Kidney epithelial cell (primary cell): ENCODE measurements around the gene MAPRE2. TPM values are rescaled to one million over a fixed set of nuclear protein-coding genes. Genes with fewer than 3 reads are reported as not detected.

Source experiments
- DNase-seq: peaks from one replicate; pipeline ENCODE4 v3.0.0-alpha.2; 2010; ENCODE audit warnings: low read depth
- H3K27me3 ChIP-seq: 2 replicates; pipeline ENCODE4 v1.6.0; 2011; ENCODE audit warnings: low read length; ENCODE audit not compliant: control insufficient read depth, insufficient read depth
- H3K36me3 ChIP-seq: 2 replicates; pipeline ENCODE4 v1.5.1; 2011; ENCODE audit warnings: low read length; ENCODE audit not compliant: control insufficient read depth, insufficient read depth
- H3K4me3 ChIP-seq: 2 replicates; pipeline ENCODE4 v1.5.1; 2011; ENCODE audit warnings: low read depth, mild to moderate bottlenecking, control low read depth, low read length
- CTCF ChIP-seq: IDR thresholded peaks from 2 replicates; pipeline ENCODE4 v1.5.1; 2011; ENCODE audit warnings: mild to moderate bottlenecking, moderate library complexity, low read length, control low read depth, inconsistent platforms; ENCODE audit not compliant: insufficient read depth, poor library complexity, severe bottlenecking
- total RNA-seq: library from RNA; depleted of rRNA; stranded (reverse); fragments of >200 nt; gene quantifications from 2 replicates; pipeline ENCODE4 v1.2.3, GENCODE V29; 2015

The MAPRE2 gene
- total RNA-seq, 1 donor from 2014 or later: 16.2 TPM

GRCh38 chr18:35137632-35138031, 96.4 kb downstream of the MAPRE2 start:
- DNase-seq: no peak
- Histone ChIP-seq H3K27me3 (no peaks in the 10 kb centered on the region), H3K4me3 (no peak overlapping the region), H3K36me3 (no peaks in the 10 kb centered on the region)
- no peak for TF ChIP-seq CTCF

GRCh38 chr18:35138773-35139172, 97.6 kb downstream of the MAPRE2 start:
- DNase-seq: no peak
- TF ChIP-seq CTCF: no peak
- Histone ChIP-seq H3K27me3 (no peaks in the 10 kb centered on the region), H3K4me3 (no peak overlapping the region), H3K36me3 (no peaks in the 10 kb centered on the region)

GRCh38 chr18:35139517-35139916, 98.3 kb downstream of the MAPRE2 start:
- no peaks in the 10 kb centered on the region for H3K27me3 ChIP-seq
- H3K36me3 ChIP-seq: no peaks in the 10 kb centered on the region
- no peak for DNase-seq
- no peak for TF ChIP-seq CTCF
- no peak overlapping the region for H3K4me3 ChIP-seq

GRCh38 chr18:35141077-35141476, 99.9 kb downstream of the MAPRE2 start:
- DNase-seq: no peak
- TF ChIP-seq CTCF: no peak

GRCh38 chr18:35141567-35142274, 100.5 kb downstream of the MAPRE2 start:
- Histone ChIP-seq H3K27me3 (no peaks in the 10 kb centered on the region), H3K4me3 (no peak overlapping the region), H3K36me3 (no peaks in the 10 kb centered on the region)
- no peak for DNase-seq
- TF ChIP-seq CTCF: no peak

More at GRCh38 chr18:35141077-35141476, 99.9 kb downstream of the MAPRE2 start:
- Histone ChIP-seq H3K36me3 (no peaks in the 10 kb centered on the region), H3K4me3 (no peak overlapping the region), H3K27me3 (no peaks in the 10 kb centered on the region)

GRCh38 chr18:35142275-35142615, 101.0 kb downstream of the MAPRE2 start:
- Histone ChIP-seq H3K36me3 (no peaks in the 10 kb centered on the region), H3K27me3 (no peaks in the 10 kb centered on the region), H3K4me3 (no peak overlapping the region)
- no peak for TF ChIP-seq CTCF
- no peak for DNase-seq
